Fibroblast of mammary gland (primary cell): ENCODE results near the gene SMTNL1.

ENCODE experiments used
- DNase-seq: peaks from one replicate; pipeline ENCODE4 v3.0.0-alpha.2; 2010; ENCODE audit warnings: low read depth
- H3K4me3 ChIP-seq: 2 replicates; pipeline ENCODE4 v1.5.1; 2011; ENCODE audit warnings: low read depth, mild to moderate bottlenecking, low read length, moderate library complexity; ENCODE audit not compliant: control insufficient read depth
- CTCF ChIP-seq: conservative IDR thresholded peaks from 2 replicates; pipeline ENCODE4 v1.5.1; 2011; ENCODE audit warnings: low read depth, low read length, inconsistent platforms; ENCODE audit not compliant: control insufficient read depth, insufficient read depth

The SMTNL1 gene

GRCh38 chr11:57566005-57566904 is 28.9 kb downstream of the SMTNL1 start:
- no peak for TF ChIP-seq CTCF
- H3K4me3 ChIP-seq = peak overlapping the region; percentile 81
- peak; percentile 58 for DNase-seq

- peak; percentile 55 for DNase-seq
- H3K4me3 ChIP-seq = peak overlapping the region; percentile 81
- no peak for TF ChIP-seq CTCF
These were observed 29.6 kb downstream of the SMTNL1 start for GRCh38 chr11:57566905-57567514.

- H3K4me3 ChIP-seq = peak within 1 kb of the TSS; percentile 81
- TF ChIP-seq CTCF = no peak
- peak; percentile 18 for DNase-seq
These were observed 30.3 kb downstream of the SMTNL1 start, which contains the start of gene UBE2L6 for GRCh38 chr11:57567515-57568329. TSS of gene UBE2L6 (minus strand) at chr11:57567672. CDS start at chr11:57567611, 61 bp downstream.

- DNase-seq = peak; percentile 80
- H3K4me3 ChIP-seq = peak overlapping the region; percentile 81
- TF ChIP-seq CTCF = peak; percentile 90
These were observed 31.0 kb downstream of the SMTNL1 start for GRCh38 chr11:57568330-57568766.

- no peak overlapping the region for H3K4me3 ChIP-seq
These were observed 34.2 kb downstream of the SMTNL1 start for GRCh38 chr11:57571606-57572005.

More at GRCh38 chr11:57571606-57572005, 34.2 kb downstream of the SMTNL1 start:
- no peak for TF ChIP-seq CTCF
- DNase-seq = no peak
